ENCODE data around the gene SPATA13.

DNA sequence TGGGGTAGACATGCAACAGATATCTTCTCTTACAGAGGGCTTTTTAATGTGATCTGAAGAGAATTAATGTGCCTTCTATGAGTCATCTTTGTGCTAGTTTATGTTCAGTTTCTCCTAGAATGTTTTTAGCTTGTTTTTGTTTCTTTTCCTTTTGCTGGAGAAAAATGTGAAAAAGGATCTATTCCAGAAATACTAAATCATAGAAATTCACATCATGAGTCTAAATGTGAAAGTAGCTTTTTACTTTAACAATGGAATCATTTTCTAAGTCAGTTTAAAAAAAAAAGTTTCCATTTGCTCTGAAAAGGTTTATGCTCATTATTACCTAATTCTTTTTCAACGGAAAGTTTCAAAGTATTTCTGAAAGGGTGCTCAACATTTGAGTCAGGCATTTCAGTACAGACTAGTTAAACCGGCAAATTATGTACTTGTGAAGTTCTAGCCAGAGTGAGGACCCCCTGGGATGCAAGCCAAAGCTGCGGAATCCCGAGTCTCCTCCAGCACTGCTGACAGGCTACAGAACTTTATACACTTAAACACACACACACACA lies 72.9 kb downstream of the SPATA13 start:
- no peak for TF ChIP-seq CTCF (IDR thresholded peaks at IDR 0.05; ENCODE audit: poor library complexity)
- no peak for TF ChIP-seq EZH2phosphoT487 (IDR thresholded peaks at IDR 0.05; ENCODE audit: low read depth, severe bottlenecking, unreplicated experiment)
